ENCODE results near the gene GINS2. TPM values are rescaled to one million over a fixed set of nuclear protein-coding genes. Genes with fewer than 3 reads are reported as not detected.

Gene GINS2
- total and polyA plus RNA-seq, 2 experiments from 2014 or later, result 8.9 to 26.5 TPM

DNA sequence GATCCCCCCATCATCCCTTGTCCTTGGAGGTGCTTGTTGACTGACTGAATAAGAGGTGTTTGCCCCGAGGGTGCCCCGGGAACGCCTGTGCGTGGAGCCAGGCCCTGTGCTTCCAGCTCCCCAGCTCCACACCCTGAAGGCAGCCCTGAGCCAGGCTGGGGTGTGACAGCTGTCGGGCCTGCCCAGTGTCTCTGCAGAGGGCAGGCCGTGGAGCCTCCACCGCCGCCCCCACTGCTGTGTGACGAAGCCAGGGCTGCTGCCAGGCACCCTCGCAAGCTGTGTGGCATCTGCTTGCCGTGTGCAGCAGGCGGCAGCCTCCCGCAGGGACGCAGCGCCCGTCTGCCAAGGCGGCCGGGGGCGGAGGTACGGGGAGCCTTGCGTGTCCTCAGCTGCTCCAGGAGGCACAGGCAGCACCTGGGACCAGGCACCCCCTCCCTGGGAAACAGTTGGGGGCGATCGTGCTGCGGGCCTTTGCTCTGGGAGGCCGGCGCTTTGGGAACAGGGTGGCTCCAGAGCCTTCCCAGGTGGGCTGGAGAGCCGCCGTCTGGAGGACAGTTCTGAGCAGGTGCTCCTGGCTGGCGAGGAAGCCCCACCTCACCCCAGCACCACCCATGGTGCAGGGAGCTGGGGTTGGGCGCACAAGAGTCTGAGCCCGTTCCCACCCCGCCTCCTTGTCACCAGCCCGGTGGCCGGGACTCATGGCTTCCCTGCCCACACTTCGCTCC, 49.1 kb downstream of the GINS2 start:
- H3K9me3 ChIP-seq (ENCODE audit: low read depth), result no peaks in the 10 kb centered on the region

DNA sequence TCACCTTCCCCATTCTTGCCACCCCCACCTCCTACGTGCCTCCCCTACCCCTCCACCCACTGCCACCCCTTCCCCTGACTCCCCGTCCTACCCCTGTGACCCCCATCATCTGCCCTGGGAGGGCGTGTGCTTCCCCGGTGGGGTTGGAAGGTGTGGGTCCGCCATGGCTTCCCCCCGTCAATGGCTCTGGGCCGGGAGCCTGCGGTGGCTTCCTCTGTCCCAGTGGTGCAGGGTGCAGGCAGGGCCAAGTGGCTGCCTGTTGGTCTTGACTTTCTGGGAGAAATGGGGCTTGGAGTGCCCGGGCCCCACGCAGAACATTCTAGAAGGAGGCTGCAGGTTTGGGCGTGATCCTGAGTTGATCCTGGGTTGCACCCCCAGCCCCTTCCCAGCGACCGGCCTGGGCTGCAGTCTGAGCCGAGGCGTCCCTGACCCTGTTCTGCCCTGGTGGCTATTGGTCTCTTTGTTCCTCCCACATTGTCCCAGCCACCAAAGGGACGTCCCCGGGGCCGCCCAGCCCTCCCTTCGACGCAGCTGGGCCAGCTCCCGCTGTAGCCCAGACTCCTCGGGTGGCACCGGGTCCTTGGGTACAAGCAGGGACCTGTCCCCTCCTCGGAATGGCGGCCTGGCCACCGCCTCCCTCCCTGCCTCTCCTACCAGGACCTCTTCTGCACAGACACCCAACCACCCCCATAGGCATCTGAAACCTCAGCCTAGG, 49.9 kb downstream of the GINS2 start:
- H3K36me3 ChIP-seq, result no peaks in the 10 kb centered on the region
- H3K27ac ChIP-seq, result peak overlapping the region; percentile 48
- no peak for DNase-seq (ENCODE audit: low read depth in 1 of 2, low spot score in 1 of 2)
- no peaks in the 10 kb centered on the region for H3K27me3 ChIP-seq
- no peak overlapping the region for H3K4me3 ChIP-seq
- TF ChIP-seq, protein P1, sequence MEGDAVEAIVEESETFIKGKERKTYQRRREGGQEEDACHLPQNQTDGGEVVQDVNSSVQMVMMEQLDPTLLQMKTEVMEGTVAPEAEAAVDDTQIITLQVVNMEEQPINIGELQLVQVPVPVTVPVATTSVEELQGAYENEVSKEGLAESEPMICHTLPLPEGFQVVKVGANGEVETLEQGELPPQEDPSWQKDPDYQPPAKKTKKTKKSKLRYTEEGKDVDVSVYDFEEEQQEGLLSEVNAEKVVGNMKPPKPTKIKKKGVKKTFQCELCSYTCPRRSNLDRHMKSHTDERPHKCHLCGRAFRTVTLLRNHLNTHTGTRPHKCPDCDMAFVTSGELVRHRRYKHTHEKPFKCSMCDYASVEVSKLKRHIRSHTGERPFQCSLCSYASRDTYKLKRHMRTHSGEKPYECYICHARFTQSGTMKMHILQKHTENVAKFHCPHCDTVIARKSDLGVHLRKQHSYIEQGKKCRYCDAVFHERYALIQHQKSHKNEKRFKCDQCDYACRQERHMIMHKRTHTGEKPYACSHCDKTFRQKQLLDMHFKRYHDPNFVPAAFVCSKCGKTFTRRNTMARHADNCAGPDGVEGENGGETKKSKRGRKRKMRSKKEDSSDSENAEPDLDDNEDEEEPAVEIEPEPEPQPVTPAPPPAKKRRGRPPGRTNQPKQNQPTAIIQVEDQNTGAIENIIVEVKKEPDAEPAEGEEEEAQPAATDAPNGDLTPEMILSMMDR (IDR thresholded peaks at IDR 0.05; ENCODE audit: low read depth, low read length), result no peak
- no peaks in the 10 kb centered on the region for H3K4me1 ChIP-seq (ENCODE audit: low read depth)
- H3K9me3 ChIP-seq (ENCODE audit: low read depth), result no peaks in the 10 kb centered on the region

More for the DNA sequence above, 49.1 kb downstream of the GINS2 start:
- no peaks in the 10 kb centered on the region for H3K36me3 ChIP-seq
- TF ChIP-seq, protein P1 (IDR thresholded peaks at IDR 0.05; ENCODE audit: low read depth, low read length), result no peak
- H3K27me3 ChIP-seq, result no peaks in the 10 kb centered on the region
- H3K4me3 ChIP-seq, result no peak overlapping the region
- H3K4me1 ChIP-seq (ENCODE audit: low read depth), result no peaks in the 10 kb centered on the region
- no peak for DNase-seq (ENCODE audit: low read depth in 1 of 2, low spot score in 1 of 2)
- no peak overlapping the region for H3K27ac ChIP-seq

DNA sequence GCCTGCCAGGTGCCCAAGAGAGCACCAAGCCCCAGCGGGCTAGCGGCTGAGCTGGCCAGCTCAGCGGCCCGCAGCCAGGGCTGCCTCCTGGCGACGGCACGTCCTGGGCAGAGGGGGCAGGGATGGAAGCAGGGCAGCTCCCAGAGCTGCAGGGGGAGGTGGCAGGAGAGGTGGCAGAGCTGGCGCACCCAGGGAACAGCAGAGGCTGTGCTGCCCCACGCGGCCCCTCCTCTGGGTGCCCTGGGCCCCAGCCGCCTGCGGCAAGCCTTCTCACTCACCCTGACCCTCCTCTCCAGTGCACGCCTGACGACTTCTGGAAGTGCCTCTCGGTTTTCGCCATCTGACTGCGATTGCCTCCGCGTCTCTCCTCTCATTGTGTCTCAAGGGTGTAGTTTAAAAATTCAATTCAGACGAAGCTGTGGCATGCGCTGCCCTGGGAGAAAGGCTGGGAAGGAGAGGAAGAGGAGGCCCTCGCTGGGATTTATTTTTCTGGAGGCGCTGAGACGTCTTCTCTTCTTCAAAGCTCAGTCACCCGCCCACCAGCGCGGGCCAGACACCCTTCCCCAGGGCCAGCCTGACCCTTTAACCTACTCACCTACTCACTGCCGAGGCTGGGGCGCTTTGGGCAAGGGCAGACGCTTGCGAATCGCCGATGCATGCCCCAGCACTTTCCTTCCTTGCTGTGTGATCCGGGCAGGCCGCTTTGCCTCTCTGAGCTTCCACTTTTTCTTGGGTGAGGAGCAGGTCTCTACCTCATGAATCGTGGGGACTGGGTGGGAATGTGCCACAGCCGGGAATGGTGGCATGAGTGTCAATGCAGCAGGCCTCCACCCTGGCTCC, 50.7 kb downstream of the GINS2 start:
- H3K4me1 ChIP-seq (ENCODE audit: low read depth), result no peaks in the 10 kb centered on the region
- no peaks in the 10 kb centered on the region for H3K27me3 ChIP-seq
- H3K27ac ChIP-seq, result peak overlapping the region; percentile 13
- DNase-seq (ENCODE audit: low read depth in 1 of 2, low spot score in 1 of 2), result no peak
- H3K9me3 ChIP-seq (ENCODE audit: low read depth), result no peaks in the 10 kb centered on the region
- TF ChIP-seq, protein P1 (IDR thresholded peaks at IDR 0.05; ENCODE audit: low read depth, low read length), result no peak
- H3K4me3 ChIP-seq, result no peak overlapping the region
- H3K36me3 ChIP-seq, result no peaks in the 10 kb centered on the region

DNA sequence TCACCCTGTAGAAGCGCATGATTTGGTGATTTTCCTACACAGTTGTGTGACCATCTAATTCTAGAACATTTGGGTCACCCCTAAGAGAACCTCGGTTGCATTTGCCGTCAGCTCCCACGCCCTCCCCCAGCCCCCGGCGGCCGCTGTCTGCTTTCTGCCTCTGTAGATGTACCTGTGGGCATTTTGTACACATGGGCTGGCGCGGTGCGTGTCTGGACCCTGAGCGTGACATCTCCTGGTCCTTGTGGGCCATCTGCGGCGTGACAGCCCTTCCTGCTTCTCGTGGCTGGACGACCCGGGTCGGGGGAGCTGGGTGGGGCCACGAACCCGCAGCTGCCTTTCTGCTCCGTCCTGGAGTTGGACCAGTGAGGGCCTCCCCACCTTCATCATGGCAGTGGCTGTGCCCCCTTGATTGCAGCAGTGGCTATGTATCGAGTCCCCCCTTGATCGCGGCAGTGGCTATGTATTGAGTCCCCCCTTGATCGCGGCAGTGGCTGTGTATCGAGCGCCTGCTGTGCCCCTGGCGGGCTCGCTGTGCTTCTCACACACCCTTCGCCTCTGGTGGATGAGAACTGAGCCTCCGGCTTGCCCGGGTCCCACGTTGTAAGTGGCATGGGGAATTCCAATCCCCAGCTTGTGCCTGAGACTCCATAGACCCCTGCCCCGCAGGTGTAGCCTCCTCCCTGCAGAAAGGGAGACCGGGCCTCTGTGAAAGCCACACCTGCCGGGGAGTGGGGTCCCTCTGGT, 51.5 kb downstream of the GINS2 start:
- DNase-seq (ENCODE audit: low read depth in 1 of 2, low spot score in 1 of 2), result no peak
- Histone ChIP-seq H3K36me3 (no peaks in the 10 kb centered on the region), H3K27me3 (no peaks in the 10 kb centered on the region), H3K27ac (no peak overlapping the region), H3K4me1 (ENCODE audit: low read depth) (peaks cover 6% of the 10 kb centered on the region), H3K9me3 (ENCODE audit: low read depth) (no peaks in the 10 kb centered on the region), H3K4me3 (no peak overlapping the region)
- TF ChIP-seq, protein P1 (IDR thresholded peaks at IDR 0.05; ENCODE audit: low read depth, low read length), result no peak

Measured in cardiac muscle cell (in vitro differentiated cells and primary cell).